Right atrium auricular region (tissue), 2 donors: ENCODE data around the gene C17orf58. TPM values are rescaled to one million over a fixed set of nuclear protein-coding genes. Genes with fewer than 3 reads are reported as not detected.
A peak's percentile ranks its signal among the peaks of the same experiment; 100 is the strongest.

Experiments
- DNase-seq: peaks from one replicate; pipeline ENCODE4 v3.0.0-alpha.2; 2019; ENCODE audit warnings: low spot score
- H3K27ac ChIP-seq, 2 donors: fragments of 200-600 bp; sonication (generic); 1 replicate in 1 of 2; 2 replicates in 1 of 2; pipeline ENCODE4 v1.5.1; 2016 to 2019
- H3K27me3 ChIP-seq, 2 donors: fragments of 200-600 bp; sonication (generic); one replicate each; pipeline versions ENCODE4 v1.5.1 to v1.6.0; 2017 to 2019
- H3K36me3 ChIP-seq: fragments of 200-600 bp; sonication (generic); one replicate; pipeline ENCODE4 v1.5.1; 2016
- H3K4me1 ChIP-seq, 2 donors: fragments of 200-600 bp; sonication (generic); one replicate each; pipeline versions ENCODE4 v1.5.1 to v1.6.0; 2017 to 2019
- H3K4me3 ChIP-seq, 2 donors: fragments of 200-600 bp; sonication (generic); 1 replicate in 1 of 2; 2 replicates in 1 of 2; pipeline ENCODE4 v1.5.1; 2017 to 2019; ENCODE audit warnings: mild to moderate bottlenecking in 1 of 2, moderate library complexity in 1 of 2
- H3K9me3 ChIP-seq, 2 donors: fragments of 200-600 bp; sonication (generic); one replicate each; pipeline ENCODE4 v1.5.1; 2019
- CTCF ChIP-seq, 2 donors: fragments of 200-600 bp; sonication (generic); IDR thresholded peaks; one replicate each; pipeline ENCODE4 v1.5.1; 2019; ENCODE audit warnings: antibody characterized with exemption in 2 of 2
- total RNA-seq, 2 donors: library from RNA; depleted of rRNA; stranded (reverse); fragments of >200 nt; gene quantifications; one replicate each; pipeline ENCODE4 v1.1.0, GENCODE V29; 2016

C17orf58 gene
- total RNA-seq, 2 donors from 2014 or later = 6.9 to 10.1 TPM

DNA sequence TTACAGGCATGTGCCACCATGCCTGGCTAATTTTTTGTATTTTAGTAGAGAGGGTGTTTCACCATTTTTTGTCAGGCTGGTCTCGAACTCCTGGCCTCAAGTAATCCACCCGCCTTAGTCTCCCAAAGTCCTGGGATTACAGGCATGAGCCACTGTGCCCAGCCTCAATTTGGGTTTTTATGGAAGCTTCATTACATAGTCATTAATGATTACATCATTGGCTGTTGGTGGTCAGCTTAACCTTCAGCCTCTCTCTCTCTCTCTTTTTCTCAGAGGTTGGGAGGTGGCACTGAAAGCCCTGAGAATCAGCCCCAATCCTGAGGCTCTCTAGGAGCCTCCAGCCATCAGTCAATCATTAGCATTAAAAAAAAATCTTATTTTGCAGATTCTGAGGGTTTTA is 45.3 kb downstream of the C17orf58 start:
- Histone ChIP-seq H3K9me3 (no peaks in the 10 kb centered on the region), H3K27ac (no peak overlapping the region), H3K4me1 (no peaks in the 10 kb centered on the region), H3K27me3 (no peaks in the 10 kb centered on the region), H3K4me3 (no peak overlapping the region), H3K36me3 (peaks cover 59% of the 10 kb centered on the region)
- no peak for TF ChIP-seq CTCF (IDR thresholded peaks at IDR 0.05)
- DNase-seq = no peak

DNA sequence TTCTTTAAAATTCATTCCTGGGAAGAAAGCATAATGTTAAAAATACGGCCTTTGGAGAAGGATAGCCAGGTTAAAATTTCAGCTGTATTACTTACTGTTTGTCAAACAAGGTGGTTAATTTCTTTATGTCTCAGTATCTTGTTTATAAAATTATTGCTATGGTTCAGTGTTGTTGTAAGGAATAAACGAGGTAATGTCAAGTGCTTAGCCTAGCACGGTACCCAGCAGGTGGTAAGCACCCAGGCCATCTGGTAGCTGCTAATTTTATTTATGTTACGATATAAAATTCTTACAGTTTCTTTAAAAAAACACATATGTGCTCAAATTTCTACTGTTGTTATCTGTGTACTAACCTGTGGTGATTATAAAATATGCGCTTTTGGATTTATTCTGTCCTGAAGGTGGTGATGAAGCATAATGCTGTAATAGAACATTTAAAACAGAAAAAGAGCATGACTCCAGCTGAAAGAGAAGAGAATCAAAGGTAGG is 48.9 kb downstream of the C17orf58 start:
- Histone ChIP-seq H3K4me1 (no peaks in the 10 kb centered on the region), H3K27ac (no peak overlapping the region), H3K36me3 (peaks cover 70% of the 10 kb centered on the region), H3K27me3 (no peaks in the 10 kb centered on the region), H3K4me3 (no peak overlapping the region), H3K9me3 (no peaks in the 10 kb centered on the region)
- TF ChIP-seq CTCF (IDR thresholded peaks at IDR 0.05) = no peak
- no peak for DNase-seq

DNA sequence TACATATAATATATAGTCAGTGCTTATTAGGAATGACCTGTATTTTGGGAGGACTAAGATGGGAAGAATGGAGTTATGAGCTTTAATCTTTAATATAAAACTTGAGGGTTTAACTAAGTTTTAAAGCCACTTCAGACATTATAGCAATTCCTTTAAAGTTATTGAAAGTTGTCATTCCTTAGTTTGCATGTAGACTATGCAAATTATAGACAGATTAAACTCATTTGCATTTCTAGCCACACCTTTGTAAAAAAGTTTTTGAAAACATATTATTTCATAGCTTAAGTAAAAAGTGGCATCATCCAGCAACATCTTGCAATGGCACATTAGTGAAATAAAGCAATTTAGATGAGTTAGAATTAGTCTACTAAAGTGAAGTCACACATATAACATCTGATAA is 49.8 kb downstream of the C17orf58 start:
- no peak for TF ChIP-seq CTCF (IDR thresholded peaks at IDR 0.05)
- no peaks in the 10 kb centered on the region for H3K9me3 ChIP-seq
- H3K4me1 ChIP-seq = no peaks in the 10 kb centered on the region
- peaks cover 71% of the 10 kb centered on the region for H3K36me3 ChIP-seq
- no peak for DNase-seq
- no peak overlapping the region for H3K27ac ChIP-seq
- no peak overlapping the region for H3K4me3 ChIP-seq
- H3K27me3 ChIP-seq = no peaks in the 10 kb centered on the region

GRCh38 chr17:67944035-67944434 is 52.2 kb downstream of the C17orf58 start:
- Histone ChIP-seq H3K27ac (no peak overlapping the region), H3K9me3 (no peaks in the 10 kb centered on the region), H3K4me1 (no peaks in the 10 kb centered on the region), H3K27me3 (no peaks in the 10 kb centered on the region), H3K36me3 (peaks cover 81% of the 10 kb centered on the region), H3K4me3 (no peak overlapping the region)
- no peak for DNase-seq
- TF ChIP-seq CTCF (IDR thresholded peaks at IDR 0.05) = no peak

- no peaks in the 10 kb centered on the region for H3K9me3 ChIP-seq
- H3K27me3 ChIP-seq = no peaks in the 10 kb centered on the region
- H3K4me3 ChIP-seq = no peak overlapping the region
- peak in 1 of 2 donors; percentile 43 for TF ChIP-seq CTCF (IDR thresholded peaks at IDR 0.05)
- H3K4me1 ChIP-seq = no peaks in the 10 kb centered on the region
- no peak overlapping the region for H3K27ac ChIP-seq
- H3K36me3 ChIP-seq = peaks cover 71% of the 10 kb centered on the region
- DNase-seq = no peak
Observed at GRCh38 chr17:67942810-67943209, 53.5 kb downstream of the C17orf58 start.

Other genes with a start within 250 kb of the C17orf58 start
- gene BPTF, start 171.0 kb downstream of the C17orf58 start, total RNA-seq = 10 to 100 TPM; 60.3 to 92.3 TPM
- 10 to 100 TPM; 17.9 to 19.2 TPM for gene KPNA2, start 39.3 kb upstream of the C17orf58 start, total RNA-seq